Measurements from ENCODE around the gene STOML2. TPM values are rescaled to one million over a fixed set of nuclear protein-coding genes. Genes with fewer than 3 reads are reported as not detected.

STOML2 gene
- polyA plus RNA-seq, 1 donor from 2014 or later: 89.9 TPM

Other genes starting within 250 kb of the STOML2 start
- gene PHF24, start 144.8 kb downstream of the STOML2 start, polyA plus RNA-seq: 0.06 TPM
- gene DNAJB5, start 113.4 kb downstream of the STOML2 start, polyA plus RNA-seq: 0.75 TPM
- gene VCP, start 30.5 kb downstream of the STOML2 start, polyA plus RNA-seq: 200 TPM
- gene FANCG, start 23.2 kb downstream of the STOML2 start, polyA plus RNA-seq: 15.9 TPM
- 23.9 TPM for gene PIGO, start 6.5 kb downstream of the STOML2 start, polyA plus RNA-seq
- 3.5 TPM for gene ATOSB, start 12.7 kb upstream of the STOML2 start, polyA plus RNA-seq
- gene UNC13B, start 58.9 kb upstream of the STOML2 start, polyA plus RNA-seq: not detected

All from IgD-negative memory B cell (primary cell).